ENCODE measurements around the gene ZFAND4. TPM values are rescaled to one million over a fixed set of nuclear protein-coding genes. Genes with fewer than 3 reads are reported as not detected.

The ZFAND4 gene
- total RNA-seq, 1 donor from 2014 or later = 11.1 TPM

- H3K27ac ChIP-seq (replicated peaks) = no peak overlapping the region
- no peak for DNase-seq
- H3K4me1 ChIP-seq = peaks cover 35% of the 10 kb centered on the region
- peaks cover 10% of the 10 kb centered on the region for H3K36me3 ChIP-seq
- H3K27me3 ChIP-seq (ENCODE audit: low read depth) = no peaks in the 10 kb centered on the region
- intact Hi-C loops (cut with micrococcal nuclease) = no loop called here
- H3K9me3 ChIP-seq (replicated peaks) = peaks cover 10% of the 10 kb centered on the region
- no peak for TF ChIP-seq CTCF (IDR thresholded peaks at IDR 0.05; ENCODE audit: borderline replicate concordance)
- no peak overlapping the region for H3K4me3 ChIP-seq
Measured at GRCh38 chr10:45589868-45590267, 82.7 kb downstream of the ZFAND4 start.

GRCh38 chr10:45589009-45589408, 83.6 kb downstream of the ZFAND4 start:
- Histone ChIP-seq H3K27me3 (ENCODE audit: low read depth) (no peaks in the 10 kb centered on the region), H3K4me3 (no peak overlapping the region), H3K9me3 (replicated peaks) (peaks cover 15% of the 10 kb centered on the region), H3K36me3 (peaks cover 10% of the 10 kb centered on the region), H3K4me1 (peaks cover 27% of the 10 kb centered on the region), H3K27ac (replicated peaks) (no peak overlapping the region)
- intact Hi-C loops (cut with micrococcal nuclease) = no loop called here
- no peak for TF ChIP-seq CTCF (IDR thresholded peaks at IDR 0.05; ENCODE audit: borderline replicate concordance)
- DNase-seq = no peak

- no peaks in the 10 kb centered on the region for H3K27me3 ChIP-seq (ENCODE audit: low read depth)
- intact Hi-C loops (cut with micrococcal nuclease) = no loop called here
- H3K4me3 ChIP-seq = no peak overlapping the region
- H3K36me3 ChIP-seq = peaks cover 10% of the 10 kb centered on the region
- DNase-seq = no peak
- no peak for TF ChIP-seq CTCF (IDR thresholded peaks at IDR 0.05; ENCODE audit: borderline replicate concordance)
- H3K27ac ChIP-seq (replicated peaks) = no peak overlapping the region
- H3K9me3 ChIP-seq (replicated peaks) = peaks cover 15% of the 10 kb centered on the region
- peaks cover 16% of the 10 kb centered on the region for H3K4me1 ChIP-seq
Measured at GRCh38 chr10:45586028-45586824, 86.3 kb downstream of the ZFAND4 start.

GRCh38 chr10:45585131-45585530, 87.4 kb downstream of the ZFAND4 start:
- Histone ChIP-seq H3K4me3 (no peak overlapping the region), H3K9me3 (replicated peaks) (peaks cover 15% of the 10 kb centered on the region), H3K27ac (replicated peaks) (no peak overlapping the region), H3K36me3 (peaks cover 8% of the 10 kb centered on the region), H3K4me1 (peaks cover 19% of the 10 kb centered on the region), H3K27me3 (ENCODE audit: low read depth) (no peaks in the 10 kb centered on the region)
- intact Hi-C loops (cut with micrococcal nuclease) = no loop called here
- DNase-seq = no peak
- no peak for TF ChIP-seq CTCF (IDR thresholded peaks at IDR 0.05; ENCODE audit: borderline replicate concordance)

GRCh38 chr10:45582386-45582781, 90.2 kb downstream of the ZFAND4 start:
- TF ChIP-seq CTCF (IDR thresholded peaks at IDR 0.05; ENCODE audit: borderline replicate concordance) = no peak
- H3K4me1 ChIP-seq = peaks cover 19% of the 10 kb centered on the region
- no peak overlapping the region for H3K4me3 ChIP-seq
- H3K27ac ChIP-seq (replicated peaks) = no peak overlapping the region
- no peaks in the 10 kb centered on the region for H3K36me3 ChIP-seq
- intact Hi-C loops (cut with micrococcal nuclease) = no loop called here
- H3K27me3 ChIP-seq (ENCODE audit: low read depth) = no peaks in the 10 kb centered on the region
- peaks cover 13% of the 10 kb centered on the region for H3K9me3 ChIP-seq (replicated peaks)
- no peak for DNase-seq

Measured in left ventricle myocardium inferior (tissue), 1 donor.